Subcutaneous adipose tissue (tissue), 4 donors: ENCODE results near the gene WDR7. TPM values are rescaled to one million over a fixed set of nuclear protein-coding genes. Genes with fewer than 3 reads are reported as not detected.

Source experiments
- total RNA-seq, 4 donors: library from RNA; depleted of rRNA; stranded (reverse); fragments of >200 nt; gene quantifications; one replicate each; pipeline ENCODE4 v1.1.0, GENCODE V29; 2016
- TF ChIP-seq, protein P1 (sequence below): fragments of 450-650 bp; IDR thresholded peaks from one replicate; pipeline ENCODE4 v1.5.1; 2016; ENCODE audit warnings: low read depth, mild to moderate bottlenecking, control low read depth, antibody characterized with exemption, moderate library complexity

The WDR7 gene
- total RNA-seq, 4 donors from 2014 or later, result 28.7 to 46.1 (median 37.4) TPM

DNA sequence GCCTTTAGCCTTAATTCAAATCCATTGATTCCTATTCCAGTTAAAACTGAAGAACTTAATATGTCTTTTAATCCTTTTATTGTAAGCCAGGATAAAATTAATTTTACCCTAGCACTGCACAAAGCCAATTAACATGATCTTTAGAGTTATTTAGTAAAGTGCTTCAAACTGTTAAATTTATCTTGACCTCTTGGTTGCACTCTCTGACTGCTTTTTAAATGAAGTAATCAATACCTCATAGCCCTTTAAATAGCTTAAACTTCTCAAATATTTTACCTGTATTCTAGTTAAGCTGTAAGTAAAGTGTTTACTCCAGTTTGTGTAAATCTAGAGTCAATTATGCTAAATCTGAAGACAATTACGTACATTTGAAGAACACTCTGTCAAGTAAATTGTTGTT, 221.0 kb downstream of the WDR7 start:
- TF ChIP-seq, protein P1, sequence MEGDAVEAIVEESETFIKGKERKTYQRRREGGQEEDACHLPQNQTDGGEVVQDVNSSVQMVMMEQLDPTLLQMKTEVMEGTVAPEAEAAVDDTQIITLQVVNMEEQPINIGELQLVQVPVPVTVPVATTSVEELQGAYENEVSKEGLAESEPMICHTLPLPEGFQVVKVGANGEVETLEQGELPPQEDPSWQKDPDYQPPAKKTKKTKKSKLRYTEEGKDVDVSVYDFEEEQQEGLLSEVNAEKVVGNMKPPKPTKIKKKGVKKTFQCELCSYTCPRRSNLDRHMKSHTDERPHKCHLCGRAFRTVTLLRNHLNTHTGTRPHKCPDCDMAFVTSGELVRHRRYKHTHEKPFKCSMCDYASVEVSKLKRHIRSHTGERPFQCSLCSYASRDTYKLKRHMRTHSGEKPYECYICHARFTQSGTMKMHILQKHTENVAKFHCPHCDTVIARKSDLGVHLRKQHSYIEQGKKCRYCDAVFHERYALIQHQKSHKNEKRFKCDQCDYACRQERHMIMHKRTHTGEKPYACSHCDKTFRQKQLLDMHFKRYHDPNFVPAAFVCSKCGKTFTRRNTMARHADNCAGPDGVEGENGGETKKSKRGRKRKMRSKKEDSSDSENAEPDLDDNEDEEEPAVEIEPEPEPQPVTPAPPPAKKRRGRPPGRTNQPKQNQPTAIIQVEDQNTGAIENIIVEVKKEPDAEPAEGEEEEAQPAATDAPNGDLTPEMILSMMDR, result no peak

GRCh38 chr18:56873441-56874140, 222.4 kb downstream of the WDR7 start:
- TF ChIP-seq, protein P1, result no peak

GRCh38 chr18:56878711-56879110, 227.6 kb downstream of the WDR7 start:
- TF ChIP-seq, protein P1, result no peak

DNA sequence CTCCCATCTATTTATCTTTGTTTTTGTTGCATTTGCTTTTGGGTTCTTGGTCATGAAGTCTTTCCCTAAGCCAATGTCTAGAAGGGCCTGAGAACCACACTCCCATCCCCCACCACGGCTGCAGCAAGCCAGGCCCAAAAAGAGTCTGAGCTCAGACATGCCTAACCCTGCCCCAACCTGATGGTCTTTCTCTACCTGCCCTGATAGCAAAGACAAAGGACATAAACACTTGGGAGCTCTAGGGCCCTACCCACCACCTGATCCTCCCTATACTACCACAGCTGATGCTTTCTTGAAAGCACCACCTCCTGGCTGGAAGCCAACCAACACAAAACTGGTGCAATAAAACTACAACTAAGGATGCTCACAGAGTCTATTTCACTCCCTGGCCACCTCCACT, 233.4 kb downstream of the WDR7 start:
- TF ChIP-seq, protein P1, result no peak

GRCh38 chr18:56888978-56889377, 237.8 kb downstream of the WDR7 start:
- TF ChIP-seq, protein P1, result no peak

GRCh38 chr18:56889621-56890020, 238.5 kb downstream of the WDR7 start:
- TF ChIP-seq, protein P1, result no peak

DNA sequence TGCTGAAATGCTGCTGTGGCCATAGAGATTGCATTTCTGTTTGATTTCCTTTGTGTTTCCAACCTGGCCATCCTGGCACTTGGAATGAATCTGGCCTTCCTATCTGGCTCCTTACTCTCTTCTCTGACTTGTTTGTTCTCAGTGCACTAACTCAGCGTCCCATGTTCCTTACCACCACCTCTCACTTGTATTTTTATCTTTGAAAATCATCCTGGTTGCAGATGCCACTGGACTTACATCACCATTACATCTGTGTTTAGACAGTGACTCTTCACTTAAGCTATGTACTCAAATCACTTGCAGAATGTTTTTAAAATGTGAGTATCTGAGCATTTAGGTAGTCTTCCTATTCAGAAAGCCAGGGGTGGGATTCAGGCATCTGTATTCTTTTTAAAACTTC, 239.5 kb downstream of the WDR7 start:
- TF ChIP-seq, protein P1, result no peak
